ENCODE results near the gene PLA2G4D.

Gene PLA2G4D

DNA sequence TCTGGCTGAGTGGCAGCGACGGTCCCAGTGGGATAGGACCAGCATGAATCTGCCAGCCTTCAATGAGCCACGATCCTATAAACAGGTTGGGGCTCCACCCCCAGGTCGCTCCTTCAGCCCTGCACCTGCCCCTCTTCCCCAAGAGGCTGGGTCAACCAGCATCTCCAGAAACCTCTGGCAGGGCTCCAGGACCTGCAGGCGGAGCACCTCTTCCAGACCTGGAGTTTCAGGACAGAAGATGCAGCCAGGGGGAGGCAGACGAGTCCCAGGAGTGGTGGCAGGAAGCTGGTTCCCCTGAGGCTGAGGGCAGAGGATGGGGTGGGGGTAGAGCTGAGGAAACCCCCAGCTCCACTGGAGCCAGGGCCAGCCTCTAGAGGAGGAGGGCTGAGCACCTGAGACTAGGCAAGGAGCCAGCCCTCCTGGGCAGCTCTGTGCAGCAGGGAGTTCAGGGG is at the start of gene PLA2G4D:
Gene PLA2G4D (minus strand): TSS at position 51 of the 452 bp plus-strand sequence. CDS start 103 bp downstream, outside the sequence.
- no peak for DNase-seq

DNA sequence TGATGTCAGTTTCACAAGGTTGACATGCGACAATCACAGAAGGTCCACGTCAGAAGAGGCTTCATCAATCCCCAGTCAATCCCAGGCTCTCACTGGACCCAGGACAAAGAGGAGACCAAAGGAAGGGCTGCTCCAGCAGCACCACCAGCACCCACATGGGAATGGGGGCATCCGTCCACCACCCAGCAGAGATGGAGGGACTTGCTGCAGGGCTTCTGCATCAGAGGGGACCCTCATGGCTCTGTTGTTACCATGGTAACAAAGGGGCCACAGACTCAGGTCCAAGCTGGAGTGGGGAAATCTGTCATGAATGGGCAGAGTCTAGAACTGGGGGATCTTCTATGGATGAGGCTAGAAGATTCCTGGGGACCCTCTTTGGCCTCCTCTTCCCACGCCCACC is 49.0 kb upstream of the PLA2G4D start:
- no peak for DNase-seq

- no peak for DNase-seq
Measured at GRCh38 chr15:42141795-42142667, 47.7 kb upstream of the PLA2G4D start.

DNA sequence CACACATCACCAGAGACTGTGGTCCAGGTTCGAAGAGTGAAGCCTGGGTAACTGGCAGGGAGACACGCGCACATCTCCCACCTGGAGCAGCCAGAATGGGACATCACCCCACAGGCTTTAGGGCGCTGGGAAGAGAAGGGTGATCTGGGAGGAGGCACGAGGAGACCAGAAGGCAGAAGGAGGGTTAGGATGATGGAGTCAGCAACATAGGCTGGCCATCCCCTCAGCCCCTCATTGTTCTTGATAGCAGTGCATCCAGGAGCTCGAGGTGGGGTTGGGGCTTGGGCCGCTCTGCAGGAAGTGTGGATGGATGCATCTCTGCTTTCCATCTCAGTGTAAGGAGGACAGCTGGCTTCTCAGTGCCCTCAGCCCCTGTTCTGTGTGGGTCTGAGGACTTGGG is 46.9 kb upstream of the PLA2G4D start:
- no peak for DNase-seq

DNA sequence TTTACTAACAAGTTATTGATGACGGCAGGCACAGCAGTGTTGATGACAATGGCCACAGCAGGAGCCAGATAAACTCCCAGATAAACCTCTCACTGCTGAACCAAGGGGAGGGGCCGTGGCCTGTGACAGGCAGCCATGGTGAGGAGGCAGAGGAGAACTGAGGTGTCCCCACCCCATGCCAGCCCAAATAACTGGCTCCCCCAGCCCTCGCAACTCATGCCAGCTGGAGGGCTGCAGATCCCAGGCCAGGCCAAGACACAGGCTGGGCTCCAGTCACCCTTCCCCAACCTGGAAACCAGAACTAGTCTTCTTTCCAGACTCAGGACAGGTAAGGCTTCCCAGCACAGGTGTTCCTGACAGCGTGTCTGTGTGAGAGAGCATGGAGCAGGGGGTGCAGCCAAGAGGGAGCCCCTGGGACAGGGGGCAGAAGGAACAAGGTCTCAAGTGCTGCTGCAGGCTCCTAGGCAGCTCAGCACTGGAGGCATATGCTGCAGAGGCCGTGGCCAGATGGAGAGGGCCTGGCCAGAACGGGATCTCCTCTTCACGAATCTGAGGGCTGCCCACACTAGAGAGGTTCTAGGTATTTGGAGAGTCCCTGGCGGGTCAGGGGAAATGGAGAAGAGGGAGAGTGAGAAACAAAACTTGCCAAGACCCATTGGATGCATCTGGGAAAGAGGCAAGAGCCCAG is 46.2 kb upstream of the PLA2G4D start:
- DNase-seq = no peak

GRCh38 chr15:42139596-42139995 is 45.2 kb upstream of the PLA2G4D start:
- no peak for DNase-seq

DNA sequence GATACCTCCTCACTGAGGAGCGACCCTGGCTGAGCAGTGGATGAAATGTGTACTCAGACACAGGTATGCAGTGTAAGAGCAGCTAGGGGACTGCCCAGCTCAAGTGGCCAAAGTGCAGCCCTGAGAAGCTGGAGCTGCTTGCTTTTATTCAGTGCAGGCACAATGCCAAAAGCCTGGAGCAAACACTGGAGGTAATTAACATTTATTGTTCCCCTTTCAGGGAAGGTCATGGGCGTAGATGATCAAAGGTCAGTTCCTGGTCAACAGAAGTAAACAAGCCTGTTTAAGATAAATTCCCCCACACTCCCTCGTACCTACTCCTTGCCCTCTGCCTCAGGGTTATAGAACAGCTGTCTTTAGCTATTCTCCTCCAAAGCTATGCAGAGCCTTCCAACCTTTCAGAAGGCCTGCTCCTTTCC is 44.6 kb upstream of the PLA2G4D start:
- DNase-seq = no peak

- DNase-seq = no peak
Measured at GRCh38 chr15:42138411-42138810, 44.0 kb upstream of the PLA2G4D start.

DNA sequence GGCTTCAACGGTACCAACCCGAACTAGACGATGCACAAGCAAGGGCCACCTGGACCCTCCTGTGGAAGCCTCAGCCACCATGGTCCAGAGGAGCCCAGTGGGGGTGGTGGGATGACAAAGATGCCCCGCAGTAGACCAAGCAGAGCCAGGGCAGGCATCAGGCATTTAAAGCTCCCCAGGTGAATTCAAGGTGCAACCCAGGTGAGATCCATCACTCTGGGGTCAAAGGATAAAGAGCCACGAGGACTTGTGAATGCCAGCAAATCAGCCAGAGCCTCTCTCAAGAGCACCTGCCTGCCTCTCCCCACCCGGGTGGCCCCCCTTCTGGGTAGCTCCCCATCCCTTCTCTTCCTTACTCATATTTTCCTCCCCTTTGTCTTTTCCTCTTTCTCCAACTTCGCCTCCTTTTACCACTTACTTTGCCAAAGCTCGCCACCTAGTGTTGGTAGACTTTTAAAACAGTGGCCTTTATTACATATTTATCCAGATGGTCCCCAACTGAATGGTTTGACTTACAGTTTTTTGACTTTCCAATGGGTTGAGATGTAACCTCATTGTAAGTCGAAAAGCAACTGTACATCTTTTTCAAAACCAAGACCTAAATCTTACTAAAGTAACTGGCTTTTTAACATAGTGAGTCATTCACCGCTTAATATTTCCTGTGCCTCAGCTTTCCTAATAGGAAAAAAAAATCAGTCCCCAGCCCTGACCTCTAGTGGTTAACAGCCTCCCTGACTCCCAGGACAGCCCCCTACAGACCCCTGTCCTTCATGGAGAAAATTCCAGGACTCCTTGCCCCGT is 43.3 kb upstream of the PLA2G4D start:
- peak in 4 of 56 donors; percentile 6 to 24 (median 10) for DNase-seq

DNA sequence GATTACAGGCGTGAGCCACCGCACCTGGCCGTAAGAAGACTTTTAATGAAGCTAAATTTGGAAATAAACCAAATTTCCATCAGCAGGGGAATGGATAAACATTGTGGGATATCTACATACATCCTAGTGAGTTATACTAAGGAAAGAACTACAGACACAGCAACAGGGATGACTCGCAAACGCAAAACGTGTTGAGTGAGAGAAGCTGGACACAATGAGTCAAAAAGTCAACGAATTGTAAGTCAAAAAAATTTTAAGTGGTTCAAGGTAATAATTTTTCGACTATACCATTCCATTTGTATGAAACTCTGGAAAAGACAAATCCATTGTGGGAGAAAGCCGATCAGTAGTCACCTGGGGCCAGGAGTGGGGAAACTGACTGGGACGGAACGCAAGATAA is 42.2 kb upstream of the PLA2G4D start:
- DNase-seq = no peak

GRCh38 chr15:42135351-42135750 is 41.0 kb upstream of the PLA2G4D start:
- no peak for DNase-seq

GRCh38 chr15:42134617-42135245 is 40.4 kb upstream of the PLA2G4D start:
- no peak for DNase-seq

DNA sequence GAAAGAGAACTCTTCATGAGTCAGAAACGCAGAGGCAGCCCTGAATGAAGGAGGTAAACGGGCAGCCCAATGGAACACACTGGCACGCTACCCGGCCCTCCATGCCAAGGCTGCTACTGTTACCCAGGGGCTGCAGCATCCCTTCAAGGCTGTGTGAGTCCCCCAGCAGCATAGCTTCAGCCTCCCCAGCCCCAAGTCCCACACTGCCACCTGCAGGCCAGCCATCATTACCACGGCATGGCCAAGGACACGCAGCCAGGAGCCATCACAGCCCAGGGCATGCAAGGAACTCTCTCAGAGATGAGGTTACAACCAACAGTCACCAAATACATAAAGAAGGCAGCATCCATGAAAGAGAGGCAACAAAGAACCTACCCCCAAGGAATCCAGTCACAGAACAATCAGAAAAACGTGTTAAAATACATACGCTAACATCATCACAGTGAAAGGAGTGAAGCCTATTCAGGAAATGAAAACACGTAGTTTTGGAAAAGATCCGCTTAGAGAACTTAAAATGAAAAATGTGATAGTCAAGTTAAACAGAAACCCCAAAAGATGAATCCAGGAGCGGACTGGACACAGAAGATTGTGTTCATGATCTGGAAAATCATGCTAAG is 39.6 kb upstream of the PLA2G4D start:
- DNase-seq = peak in 14 of 56 donors; percentile 9 to 60 (median 18)

DNA sequence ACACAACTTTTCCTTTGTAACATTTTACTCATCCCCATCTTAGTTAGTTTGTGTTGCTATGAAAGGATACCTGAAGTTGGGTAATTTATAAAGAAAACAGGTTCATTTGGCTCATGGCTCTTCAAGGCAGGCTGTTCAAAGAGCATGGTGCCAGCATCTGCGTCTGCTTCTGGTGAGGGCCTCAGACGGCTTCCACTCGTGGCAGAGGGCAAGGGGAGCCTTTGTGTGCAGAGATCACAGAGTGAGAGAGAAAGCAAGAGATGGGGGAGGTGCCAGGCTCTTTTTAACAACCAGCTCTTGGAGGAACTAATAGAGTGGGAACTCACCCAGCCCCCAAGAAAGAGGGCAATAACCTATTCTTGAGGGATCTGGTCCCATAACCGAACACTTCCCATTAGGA is 39.0 kb upstream of the PLA2G4D start:
- DNase-seq = no peak

DNA sequence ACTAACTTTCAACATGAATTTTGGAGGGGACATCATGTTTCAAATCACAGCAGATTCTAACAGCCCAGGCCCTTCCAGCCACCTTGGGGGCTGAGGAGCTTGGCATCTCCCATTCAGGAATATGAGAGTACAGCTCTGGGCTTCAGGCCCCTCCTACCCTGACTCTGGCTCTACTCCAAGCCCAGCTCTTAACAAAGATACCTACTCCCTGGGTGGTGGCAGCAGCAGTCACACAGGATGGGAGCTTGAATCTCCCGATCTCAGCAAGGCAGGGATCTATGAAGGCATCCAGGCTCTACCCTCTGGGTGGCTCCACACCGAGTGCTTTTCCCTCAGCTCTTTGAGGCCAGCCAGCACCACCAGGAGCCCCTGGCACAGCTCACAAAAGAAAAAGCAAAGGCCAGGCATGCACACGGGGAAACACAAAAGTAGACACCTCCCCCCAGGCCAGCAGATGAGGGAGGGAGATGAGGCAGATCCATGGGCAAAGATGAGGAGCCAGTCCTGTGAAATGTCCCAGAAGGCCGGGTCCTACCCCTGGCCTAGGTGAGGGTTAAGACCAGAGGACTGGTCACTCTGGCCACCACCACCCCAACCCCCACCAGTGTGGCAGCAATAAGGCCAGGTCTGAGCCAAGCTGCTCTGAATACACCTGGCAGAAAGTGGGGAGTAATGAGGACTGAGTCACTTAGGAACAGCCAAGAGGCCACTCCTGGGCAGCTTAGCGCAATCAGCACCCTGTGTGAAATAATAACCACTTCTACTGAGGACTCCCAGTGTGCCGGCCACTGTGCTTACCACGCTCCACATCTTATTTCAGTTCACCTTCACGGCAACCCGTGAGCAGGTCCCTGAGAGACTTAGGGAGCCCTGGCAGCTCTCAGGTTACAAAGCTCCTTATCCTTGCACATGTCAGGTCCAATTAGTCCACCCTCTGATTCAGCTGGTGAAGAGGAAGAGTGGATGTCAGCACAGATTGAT is 37.8 kb upstream of the PLA2G4D start:
- no peak for DNase-seq

DNA sequence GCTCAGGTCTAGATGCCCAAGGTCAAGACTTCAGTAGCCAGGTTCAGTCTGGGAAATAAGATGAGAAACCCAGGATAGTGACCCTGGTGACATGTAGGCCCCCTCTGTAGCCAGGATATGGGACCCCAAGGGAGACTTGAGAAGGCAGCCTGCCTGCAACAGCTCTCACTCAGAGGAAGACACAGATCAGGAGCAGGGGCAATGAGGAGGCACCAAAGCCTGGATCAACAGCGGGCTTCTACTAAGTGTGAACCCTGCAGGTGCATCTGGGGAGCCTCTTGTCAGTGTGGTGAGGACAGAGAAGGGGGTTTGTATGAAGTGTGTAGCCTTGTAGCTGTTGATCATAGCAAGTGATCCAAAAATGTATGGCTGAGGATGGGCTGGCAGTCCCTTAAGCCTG is 36.6 kb upstream of the PLA2G4D start:
- DNase-seq = no peak

GRCh38 chr15:42130246-42130986 is 36.1 kb upstream of the PLA2G4D start:
- DNase-seq = no peak

DNA sequence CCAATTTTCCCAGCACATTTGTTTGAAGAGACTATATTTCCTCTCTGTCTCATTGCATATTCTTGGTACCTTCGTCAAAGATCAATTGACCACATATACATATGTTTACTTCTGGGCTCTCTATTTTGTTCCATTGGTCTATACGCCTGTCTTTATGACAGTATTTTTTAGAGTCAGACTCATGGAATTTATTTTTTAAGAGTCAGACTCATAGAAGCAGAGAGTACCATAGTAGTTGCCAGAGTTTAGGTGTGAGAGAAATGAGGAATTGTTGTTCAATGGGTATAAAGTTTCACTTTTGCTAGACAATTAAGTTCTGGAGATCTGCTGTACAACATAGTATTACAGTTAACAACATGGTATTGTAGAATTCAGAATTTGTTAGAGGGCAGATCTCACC is 35.0 kb upstream of the PLA2G4D start:
- no peak for DNase-seq

- no peak for DNase-seq
Measured at GRCh38 chr15:42128476-42128875, 34.1 kb upstream of the PLA2G4D start.
